H9 (cell line): ENCODE measurements around the gene PLEKHA5. TPM values are rescaled to one million over a fixed set of nuclear protein-coding genes. Genes with fewer than 3 reads are reported as not detected.
A peak's percentile ranks its signal among the peaks of the same experiment; 100 is the strongest.

Source experiments
- DNase-seq: peaks from one replicate; pipeline ENCODE4 v3.0.0-alpha.2; 2017
- H2AFZ ChIP-seq: one replicate; pipeline ENCODE4 v1.6.1; 2013; ENCODE audit warnings: mild to moderate bottlenecking, low read length, control low read depth, moderate library complexity
- H2AK5ac ChIP-seq: 2 replicates; pipeline ENCODE4 v1.6.1; 2013; ENCODE audit warnings: low read length, control low read depth, mixed read lengths; ENCODE audit not compliant: insufficient read length
- H2BK120ac ChIP-seq: one replicate; pipeline ENCODE4 v1.6.1; 2013; ENCODE audit warnings: low read depth, mild to moderate bottlenecking, low read length, control low read depth, inconsistent platforms; ENCODE audit not compliant: poor library complexity, severe bottlenecking
- H2BK12ac ChIP-seq: 2 replicates; pipeline ENCODE4 v1.6.1; 2013; ENCODE audit warnings: low read length, control low read depth, mixed read lengths, low read depth; ENCODE audit not compliant: insufficient read length
- H2BK15ac ChIP-seq: 2 replicates; pipeline ENCODE4 v1.6.1; 2013; ENCODE audit warnings: low read depth, low read length, control low read depth
- H2BK20ac ChIP-seq: one replicate; pipeline ENCODE4 v1.6.1; 2013; ENCODE audit warnings: low read depth, mild to moderate bottlenecking, low read length, control low read depth, inconsistent platforms; ENCODE audit not compliant: poor library complexity, severe bottlenecking
- H2BK5ac ChIP-seq: 2 replicates; pipeline ENCODE4 v1.6.1; 2013; ENCODE audit warnings: low read length, control low read depth, mixed read lengths; ENCODE audit not compliant: insufficient read length
- H3K14ac ChIP-seq: 2 replicates; pipeline ENCODE4 v1.6.1; 2013; ENCODE audit warnings: low read length, control low read depth; ENCODE audit not compliant: insufficient read depth
- H3K18ac ChIP-seq: 2 replicates; pipeline ENCODE4 v1.6.1; 2013; ENCODE audit warnings: low read depth, mild to moderate bottlenecking, mixed read lengths, low read length, control low read depth; ENCODE audit not compliant: insufficient read length
- H3K23ac ChIP-seq: 2 replicates; pipeline ENCODE4 v1.6.1; 2013; ENCODE audit warnings: low read length, control low read depth, mixed read lengths, low read depth; ENCODE audit not compliant: insufficient read length
- H3K23me2 ChIP-seq: 2 replicates; pipeline ENCODE4 v1.6.1; 2013; ENCODE audit warnings: low read depth, mild to moderate bottlenecking, mixed read lengths, low read length, control low read depth; ENCODE audit not compliant: insufficient read length, poor library complexity, severe bottlenecking
- H3K27ac ChIP-seq: 2 replicates; pipeline ENCODE4 v1.5.1; 2013; ENCODE audit warnings: low read length, control low read depth, mixed read lengths, low read depth; ENCODE audit not compliant: insufficient read length
- H3K27me3 ChIP-seq: 2 replicates; pipeline ENCODE4 v1.6.1; 2013; ENCODE audit warnings: low read length, control low read depth, inconsistent platforms; ENCODE audit not compliant: insufficient read depth
- H3K4ac ChIP-seq: 2 replicates; pipeline ENCODE4 v1.6.1; 2013; ENCODE audit warnings: low read depth, mild to moderate bottlenecking, control low read depth, inconsistent platforms, low read length, moderate library complexity
- H3K4me1 ChIP-seq: 2 replicates; pipeline ENCODE4 v1.6.1; 2013; ENCODE audit warnings: low read length, control low read depth, inconsistent platforms; ENCODE audit not compliant: insufficient read depth
- H3K4me2 ChIP-seq: 2 replicates; pipeline ENCODE4 v1.6.1; 2013; ENCODE audit warnings: low read length, control low read depth, mixed read lengths; ENCODE audit not compliant: insufficient read length, insufficient read depth
- H3K56ac ChIP-seq: 2 replicates; pipeline ENCODE4 v1.6.1; 2013; ENCODE audit warnings: low read depth, mild to moderate bottlenecking, mixed read lengths, low read length, control low read depth; ENCODE audit not compliant: insufficient read length
- H3K79me1 ChIP-seq: 2 replicates; pipeline ENCODE4 v1.6.1; 2013; ENCODE audit warnings: low read depth, mild to moderate bottlenecking, moderate library complexity, low read length, control low read depth, inconsistent platforms; ENCODE audit not compliant: insufficient read depth, poor library complexity, severe bottlenecking
- H3K79me2 ChIP-seq: 2 replicates; pipeline ENCODE4 v1.6.1; 2013; ENCODE audit warnings: low read length, control low read depth, inconsistent platforms; ENCODE audit not compliant: insufficient read depth
- H3K9ac ChIP-seq: 2 replicates; pipeline ENCODE4 v1.6.1; 2013; ENCODE audit warnings: low read length, control low read depth, mixed read lengths; ENCODE audit not compliant: insufficient read length; ENCODE audit errors: extremely low read depth
- H3K9me3 ChIP-seq: one replicate; pipeline ENCODE4 v1.6.1; 2013; ENCODE audit warnings: low read depth, low read length, inconsistent platforms; ENCODE audit not compliant: control insufficient read depth
- H3T11ph ChIP-seq: one replicate; pipeline ENCODE4 v1.6.1; 2013; ENCODE audit warnings: mild to moderate bottlenecking, low read length, control low read depth, inconsistent platforms
- H4K20me1 ChIP-seq: one replicate; pipeline ENCODE4 v1.6.1; 2013; ENCODE audit not compliant: control insufficient read depth, insufficient read length, insufficient read depth
- H4K5ac ChIP-seq: 2 replicates; pipeline ENCODE4 v1.6.1; 2013; ENCODE audit warnings: low read depth, mild to moderate bottlenecking, mixed read lengths, low read length, control low read depth; ENCODE audit not compliant: insufficient read length
- H4K8ac ChIP-seq: replicated peaks from 2 replicates; pipeline ENCODE4 v1.6.1; 2013; ENCODE audit warnings: low read length, control low read depth, mixed read lengths, low read depth; ENCODE audit not compliant: insufficient read length
- H4K91ac ChIP-seq: 2 replicates; pipeline ENCODE4 v1.6.1; 2013; ENCODE audit warnings: low read depth, mild to moderate bottlenecking, moderate library complexity, mixed read lengths, low read length, control low read depth; ENCODE audit not compliant: insufficient read length
- H3K27ac Mint-ChIP-seq, 3 experiments: 2 replicates in 2 of 3; 3 replicates in 1 of 3; pipeline ENCODE4 v1.8.0; 2020 to 2021; ENCODE audit warnings: mixed read lengths in 3 of 3, mild to moderate bottlenecking in 1 of 3, moderate library complexity in 1 of 3
- H3K27me3 Mint-ChIP-seq: 2 replicates; pipeline ENCODE4 v1.8.0; 2021; ENCODE audit warnings: low read depth, mild to moderate bottlenecking, moderate library complexity, mixed read lengths
- H3K36me3 Mint-ChIP-seq, 3 experiments: 2 replicates in 2 of 3; 3 replicates in 1 of 3; pipeline ENCODE4 v1.8.0; 2020 to 2021; ENCODE audit warnings: low read depth in 3 of 3, mixed read lengths in 3 of 3; ENCODE audit not compliant: insufficient read depth in 1 of 3
- H3K4me1 Mint-ChIP-seq, 2 experiments: 2 replicates each; pipeline ENCODE4 v1.8.0; 2020; ENCODE audit warnings: mixed read lengths in 2 of 2
- H3K4me3 Mint-ChIP-seq, 2 experiments: 2 replicates in 1 of 2; 3 replicates in 1 of 2; pipeline ENCODE4 v1.8.0; 2020 to 2021; ENCODE audit warnings: mild to moderate bottlenecking in 2 of 2, mixed read lengths in 2 of 2, moderate library complexity in 1 of 2
- H3K9me3 Mint-ChIP-seq, 2 experiments: 2 replicates in 1 of 2; 3 replicates in 1 of 2; pipeline ENCODE4 v1.8.0; 2020; ENCODE audit warnings: mild to moderate bottlenecking in 2 of 2, mixed read lengths in 2 of 2, moderate library complexity in 1 of 2
- CTCF ChIP-seq: fragments of 200-600 bp; sonication (generic); conservative IDR thresholded peaks from 3 replicates; pipeline ENCODE4 v1.8.0; 2021; ENCODE audit warnings: antibody characterized with exemption, mild to moderate bottlenecking
- WGBS: extraction: QIAGEN DNeasy Blood & Tissue Kit; methylation state at CpG from one replicate; pipeline ENCODE4 v1.1.7; 2013; ENCODE audit warnings: missing lambda C conversion rate, low lambda C conversion rate, mixed read lengths; ENCODE audit not compliant: insufficient read length; ENCODE audit errors: extremely low coverage; 5-methylcytosine and 5-hydroxymethylcytosine counted together
- total RNA-seq: library from RNA; stranded (reverse); gene quantifications from 2 replicates; pipeline ENCODE4 v1.2.1, GENCODE V29; 2021

The PLEKHA5 gene
- total RNA-seq, 1 experiment from 2014 or later: 86.7 TPM

- Histone ChIP-seq H3K9ac (no peak overlapping the region), H3K79me1 (peaks cover 3% of the 10 kb centered on the region), H4K91ac (no peak overlapping the region), H2BK120ac (no peak overlapping the region), H3K4me2 (no peak overlapping the region), H3T11ph (no peak overlapping the region), H3K18ac (no peak overlapping the region), H3K23ac (no peak overlapping the region), H2BK20ac (no peak overlapping the region), H3K23me2 (no peaks in the 10 kb centered on the region), H2AK5ac (no peak overlapping the region), H3K56ac (no peak overlapping the region), H4K5ac (no peak overlapping the region), H2BK5ac (no peak overlapping the region), H4K8ac (no peak overlapping the region), H3K9me3 (no peaks in the 10 kb centered on the region), H2BK12ac (no peak overlapping the region), H4K20me1 (no peaks in the 10 kb centered on the region), H3K79me2 (peaks cover 2% of the 10 kb centered on the region; the same call in 1 of the 2 replicates), H3K4ac (no peak overlapping the region), H2BK15ac (no peak overlapping the region), H3K27me3 (no peaks in the 10 kb centered on the region), H3K4me1 (peaks cover 4% of the 10 kb centered on the region; the same call in 1 of the 2 replicates), H3K14ac (no peak overlapping the region), H2AFZ (no peak overlapping the region), H3K27ac (no peak overlapping the region)
- no peak for DNase-seq
- no peak for TF ChIP-seq CTCF
- no CpG with 5 or more reads among the region's 5 CpGs for WGBS
- Mint-ChIP-seq H3K27ac (peak overlapping the region in 2 of 3 experiments; percentile 41; a peak in 2 of 7 replicates), H3K4me3 (no peak overlapping the region), H3K36me3 (no peaks in the 10 kb centered on the region), H3K9me3 (no peaks in the 10 kb centered on the region), H3K27me3 (no peaks in the 10 kb centered on the region), H3K4me1 (peaks cover 29 to 33% of the 10 kb centered on the region in 2 experiments)
Measured at GRCh38 chr12:19239102-19239501, 109.6 kb downstream of the PLEKHA5 start.
